ENCODE results near the gene SHISAL2A.

DNA sequence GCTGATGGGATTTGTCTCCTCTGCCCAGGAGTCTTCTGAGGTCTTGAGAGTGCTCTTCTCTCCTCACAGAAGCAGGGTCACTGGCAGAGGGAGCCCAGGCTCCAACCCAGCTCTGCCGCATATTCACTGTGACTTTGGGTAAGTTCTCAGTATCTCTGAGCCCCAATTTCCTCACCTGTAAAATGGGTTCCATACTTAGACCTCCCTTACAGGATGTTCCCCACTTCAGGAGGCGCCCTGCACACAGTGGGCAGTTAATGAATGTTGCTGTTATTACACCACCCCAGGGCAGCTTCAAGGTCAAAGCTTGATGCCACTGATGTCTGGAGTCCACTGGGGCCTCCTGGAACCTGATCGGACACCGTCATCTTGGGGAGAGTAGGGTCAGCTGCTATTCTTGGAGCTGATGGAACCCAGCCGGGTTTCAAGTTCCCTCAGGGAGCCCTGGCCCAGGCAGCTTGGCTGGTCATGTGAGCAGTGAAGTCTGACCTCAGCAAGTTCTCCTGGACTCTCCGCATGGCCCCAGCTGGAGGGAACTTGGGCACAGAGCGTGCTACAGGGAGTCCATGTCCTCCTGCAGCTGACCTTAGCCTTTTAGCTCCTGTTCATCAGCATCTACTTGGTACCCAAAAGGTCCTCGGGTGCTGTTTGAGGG is 43.4 kb downstream of the SHISAL2A start:
- TF ChIP-seq, protein P1, sequence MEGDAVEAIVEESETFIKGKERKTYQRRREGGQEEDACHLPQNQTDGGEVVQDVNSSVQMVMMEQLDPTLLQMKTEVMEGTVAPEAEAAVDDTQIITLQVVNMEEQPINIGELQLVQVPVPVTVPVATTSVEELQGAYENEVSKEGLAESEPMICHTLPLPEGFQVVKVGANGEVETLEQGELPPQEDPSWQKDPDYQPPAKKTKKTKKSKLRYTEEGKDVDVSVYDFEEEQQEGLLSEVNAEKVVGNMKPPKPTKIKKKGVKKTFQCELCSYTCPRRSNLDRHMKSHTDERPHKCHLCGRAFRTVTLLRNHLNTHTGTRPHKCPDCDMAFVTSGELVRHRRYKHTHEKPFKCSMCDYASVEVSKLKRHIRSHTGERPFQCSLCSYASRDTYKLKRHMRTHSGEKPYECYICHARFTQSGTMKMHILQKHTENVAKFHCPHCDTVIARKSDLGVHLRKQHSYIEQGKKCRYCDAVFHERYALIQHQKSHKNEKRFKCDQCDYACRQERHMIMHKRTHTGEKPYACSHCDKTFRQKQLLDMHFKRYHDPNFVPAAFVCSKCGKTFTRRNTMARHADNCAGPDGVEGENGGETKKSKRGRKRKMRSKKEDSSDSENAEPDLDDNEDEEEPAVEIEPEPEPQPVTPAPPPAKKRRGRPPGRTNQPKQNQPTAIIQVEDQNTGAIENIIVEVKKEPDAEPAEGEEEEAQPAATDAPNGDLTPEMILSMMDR (IDR thresholded peaks at IDR 0.05): no peak
- TF ChIP-seq ZFX (IDR thresholded peaks at IDR 0.05; ENCODE audit: borderline replicate concordance): no peak

Measured in 22Rv1 (cell line).